GM23248 (cell line): Measurements from ENCODE around the gene SYNE1. TPM values are rescaled to one million over a fixed set of nuclear protein-coding genes. Genes with fewer than 3 reads are reported as not detected.

Source experiments
- DNase-seq: peaks from one replicate; pipeline ENCODE4 v3.0.0-alpha.2; 2015
- H2AFZ ChIP-seq: fragments of 200-600 bp; sonication (generic); 2 replicates; pipeline ENCODE4 v1.6.1; 2016; ENCODE audit warnings: antibody characterized with exemption
- H3F3A ChIP-seq: fragments of 200-600 bp; sonication (generic); 2 replicates; pipeline ENCODE4 v1.6.1; 2016; ENCODE audit warnings: mild to moderate bottlenecking, antibody characterized with exemption, mixed run types; ENCODE audit not compliant: insufficient read depth
- H3K27ac ChIP-seq: fragments of 200-600 bp; sonication (generic); 2 replicates; pipeline ENCODE4 v1.5.1; 2016; ENCODE audit warnings: mild to moderate bottlenecking
- H3K27me3 ChIP-seq: fragments of 200-600 bp; sonication (generic); replicated peaks from 2 replicates; pipeline ENCODE4 v1.6.1; 2016; ENCODE audit warnings: mild to moderate bottlenecking; ENCODE audit not compliant: insufficient read depth
- H3K36me3 ChIP-seq: fragments of 200-600 bp; sonication (generic); 2 replicates; pipeline ENCODE4 v1.6.1; 2016; ENCODE audit warnings: low read depth, mild to moderate bottlenecking
- H3K4me1 ChIP-seq: fragments of 200-600 bp; sonication (generic); 2 replicates; pipeline ENCODE4 v1.6.1; 2016; ENCODE audit warnings: mild to moderate bottlenecking; ENCODE audit not compliant: insufficient read depth
- H3K4me2 ChIP-seq: fragments of 200-600 bp; sonication (generic); one replicate; pipeline ENCODE4 v1.6.1; 2016; ENCODE audit warnings: mild to moderate bottlenecking; ENCODE audit not compliant: unreplicated experiment
- H3K4me3 ChIP-seq: fragments of 200-600 bp; sonication (generic); 2 replicates; pipeline ENCODE4 v1.5.1; 2016; ENCODE audit warnings: mild to moderate bottlenecking
- H3K79me2 ChIP-seq: fragments of 200-600 bp; sonication (generic); 2 replicates; pipeline ENCODE4 v1.6.1; 2016; ENCODE audit warnings: mild to moderate bottlenecking; ENCODE audit not compliant: insufficient read depth
- H3K9ac ChIP-seq: fragments of 200-600 bp; sonication (generic); 2 replicates; pipeline ENCODE4 v1.6.1; 2016; ENCODE audit warnings: mild to moderate bottlenecking
- H3K9me2 ChIP-seq: fragments of 200-600 bp; sonication (generic); 2 replicates; pipeline ENCODE4 v1.6.1; 2016; ENCODE audit warnings: mixed run types, mild to moderate bottlenecking, moderate library complexity; ENCODE audit not compliant: insufficient read depth
- H3K9me3 ChIP-seq: fragments of 200-600 bp; sonication (generic); one replicate; pipeline ENCODE4 v1.6.1; 2017; ENCODE audit warnings: low read depth
- H4K20me1 ChIP-seq: fragments of 200-600 bp; sonication (generic); 2 replicates; pipeline ENCODE4 v1.6.0; 2016; ENCODE audit not compliant: insufficient read depth
- EZH2 ChIP-seq: fragments of 200-600 bp; sonication (generic); IDR thresholded peaks from 2 replicates; pipeline ENCODE4 v1.6.1; 2018; ENCODE audit warnings: antibody characterized with exemption, mild to moderate bottlenecking; ENCODE audit not compliant: insufficient read depth, poor library complexity, severe bottlenecking
- EZH2phosphoT487 ChIP-seq: fragments of 200-600 bp; sonication (generic); IDR thresholded peaks from 2 replicates; pipeline ENCODE4 v1.6.1; 2018; ENCODE audit warnings: antibody characterized with exemption, moderate library complexity, mild to moderate bottlenecking, low read depth; ENCODE audit not compliant: insufficient read depth
- WGBS, 2 experiments: methylation state at CpG; one replicate each; pipeline ENCODE4 v1.1.6; 2015 to 2017; ENCODE audit warnings: low lambda C conversion rate in 2 of 2, low coverage in 1 of 2; ENCODE audit errors: missing lambda C conversion rate in 2 of 2; 5-methylcytosine and 5-hydroxymethylcytosine counted together
- in situ Hi-C: fragments of 300-500 bp; cut with MboI; formaldehyde crosslinking; loops from 2 replicates; pipeline ENCODE4 v1.15.0; 2020
- polyA plus RNA-seq: library from polyadenylated mRNA; unstranded; fragments of >200 nt; fragmentation: Nextera tagmentation; extraction: Ambion mirVana; gene quantifications from 2 replicates; pipeline ENCODE4 v1.2.1, GENCODE V29; 2016
- total RNA-seq: library from RNA; depleted of rRNA; stranded (reverse); fragments of >200 nt; shearing (Covaris generic); gene quantifications from 2 replicates; pipeline ENCODE4 v1.2.3, GENCODE V29; 2014

SYNE1 gene
- total and polyA plus RNA-seq, 2 experiments from 2014 or later, result 29.2 to 95.4 TPM

GRCh38 chr6:152204591-152204990, 432.6 kb downstream of the SYNE1 start:
- TF ChIP-seq EZH2, result no peak
- no peak for TF ChIP-seq EZH2phosphoT487
- H3K27ac ChIP-seq, result no peak overlapping the region
- H3K79me2 ChIP-seq, result no peaks in the 10 kb centered on the region
- no peak for DNase-seq
- peaks cover 77% of the 10 kb centered on the region for H3K36me3 ChIP-seq
- H3K9me2 ChIP-seq, result no peaks in the 10 kb centered on the region
- no peaks in the 10 kb centered on the region for H3K4me1 ChIP-seq
- no peak overlapping the region for H3K4me2 ChIP-seq
- no peak overlapping the region for H3K4me3 ChIP-seq
- H4K20me1 ChIP-seq, result no peaks in the 10 kb centered on the region
- in situ Hi-C loops, result no loop called here
- WGBS, 2 experiments, result 96 to 98% methylated on average over 2 of the region's 2 CpGs
- no peaks in the 10 kb centered on the region for H3K9me3 ChIP-seq
- H3K9ac ChIP-seq, result no peak overlapping the region
- H3F3A ChIP-seq, result no peaks in the 10 kb centered on the region
- H3K27me3 ChIP-seq, result no peaks in the 10 kb centered on the region
- H2AFZ ChIP-seq, result no peak overlapping the region

GRCh38 chr6:152201120-152201519, 436.0 kb downstream of the SYNE1 start:
- TF ChIP-seq EZH2 (no peak), EZH2phosphoT487 (no peak)
- H3K9ac ChIP-seq, result no peak overlapping the region
- H3K4me2 ChIP-seq, result no peak overlapping the region
- 67 to 79% methylated on average over 3 of the region's 3 CpGs for WGBS, 2 experiments
- no peak for DNase-seq
- no peaks in the 10 kb centered on the region for H3K79me2 ChIP-seq
- no peaks in the 10 kb centered on the region for H3K9me2 ChIP-seq
- H2AFZ ChIP-seq, result no peak overlapping the region
- H3K4me1 ChIP-seq, result no peaks in the 10 kb centered on the region
- H3F3A ChIP-seq, result no peaks in the 10 kb centered on the region
- H3K36me3 ChIP-seq, result peaks cover 76% of the 10 kb centered on the region
- no peak overlapping the region for H3K27ac ChIP-seq
- H3K27me3 ChIP-seq, result no peaks in the 10 kb centered on the region
- no peak overlapping the region for H3K4me3 ChIP-seq
- in situ Hi-C loops, result no loop called here
- H4K20me1 ChIP-seq, result no peaks in the 10 kb centered on the region
- H3K9me3 ChIP-seq, result no peaks in the 10 kb centered on the region

GRCh38 chr6:152195896-152196295, 441.3 kb downstream of the SYNE1 start:
- no peak for TF ChIP-seq EZH2
- TF ChIP-seq EZH2phosphoT487, result no peak
- Histone ChIP-seq H3K4me2 (no peak overlapping the region), H3K9me2 (no peaks in the 10 kb centered on the region), H3K27me3 (no peaks in the 10 kb centered on the region), H2AFZ (no peak overlapping the region), H3K9me3 (no peaks in the 10 kb centered on the region), H4K20me1 (no peaks in the 10 kb centered on the region), H3K9ac (no peak overlapping the region), H3K79me2 (no peaks in the 10 kb centered on the region), H3F3A (peaks cover 11% of the 10 kb centered on the region), H3K4me3 (no peak overlapping the region), H3K4me1 (no peaks in the 10 kb centered on the region), H3K27ac (no peak overlapping the region), H3K36me3 (peaks cover 69% of the 10 kb centered on the region)
- no peak for DNase-seq
- in situ Hi-C loops, result no loop called here
- 87 to 90% methylated on average over 5 of the region's 5 CpGs for WGBS, 2 experiments

- no peak overlapping the region for H3K4me3 ChIP-seq
- peaks cover 16% of the 10 kb centered on the region for H3F3A ChIP-seq
- H2AFZ ChIP-seq, result no peak overlapping the region
- H3K9me3 ChIP-seq, result no peaks in the 10 kb centered on the region
- WGBS, 2 experiments, result 72 to 75% methylated on average over 2 of the region's 2 CpGs
- no peaks in the 10 kb centered on the region for H3K9me2 ChIP-seq
- H3K4me1 ChIP-seq, result no peaks in the 10 kb centered on the region; the same call in 1 of the 2 replicates
- peaks cover 44% of the 10 kb centered on the region for H3K36me3 ChIP-seq
- in situ Hi-C loops, result no loop called here
- no peaks in the 10 kb centered on the region for H3K27me3 ChIP-seq
- no peak overlapping the region for H3K4me2 ChIP-seq
- H3K79me2 ChIP-seq, result no peaks in the 10 kb centered on the region
- no peak overlapping the region for H3K9ac ChIP-seq
- TF ChIP-seq EZH2 (no peak), EZH2phosphoT487 (no peak)
- H4K20me1 ChIP-seq, result no peaks in the 10 kb centered on the region
- DNase-seq, result peak; percentile 59
- H3K27ac ChIP-seq, result peak overlapping the region; percentile 6; the same call in 1 of the 2 replicates
Observed at GRCh38 chr6:152189736-152190135, 447.4 kb downstream of the SYNE1 start.

GRCh38 chr6:152188011-152188410, 449.2 kb downstream of the SYNE1 start:
- no peak overlapping the region for H3K4me2 ChIP-seq
- in situ Hi-C loops, result no loop called here
- H2AFZ ChIP-seq, result no peak overlapping the region
- no peak overlapping the region for H3K27ac ChIP-seq
- H3K9me2 ChIP-seq, result no peaks in the 10 kb centered on the region
- no peak for DNase-seq
- TF ChIP-seq EZH2 (no peak), EZH2phosphoT487 (no peak)
- peaks cover 16% of the 10 kb centered on the region for H3F3A ChIP-seq
- H4K20me1 ChIP-seq, result no peaks in the 10 kb centered on the region
- no peaks in the 10 kb centered on the region for H3K27me3 ChIP-seq
- H3K9me3 ChIP-seq, result no peaks in the 10 kb centered on the region
- no peak overlapping the region for H3K4me3 ChIP-seq
- WGBS, 2 experiments, result 53 to 66% methylated on average over 3 of the region's 3 CpGs
- H3K4me1 ChIP-seq, result no peaks in the 10 kb centered on the region; the same call in 1 of the 2 replicates
- no peak overlapping the region for H3K9ac ChIP-seq
- H3K79me2 ChIP-seq, result no peaks in the 10 kb centered on the region
- H3K36me3 ChIP-seq, result peaks cover 32% of the 10 kb centered on the region
